ENCODE measurements around the gene TUBA1C.
A peak's percentile ranks its signal among the peaks of the same experiment; 100 is the strongest.

The TUBA1C gene

GRCh38 chr12:49225576-49226166 is 39.2 kb upstream of the TUBA1C start (continued):
- no peak for TF ChIP-seq ZNF24 (tag by site-specific recombination; IDR thresholded peaks at IDR 0.05)
- no peak for TF ChIP-seq ZNF280D (tag by site-specific recombination; IDR thresholded peaks at IDR 0.05)
- no peak for TF ChIP-seq ZNF37A (tag by site-specific recombination; IDR thresholded peaks at IDR 0.05)
- TF ChIP-seq PBX3 (CRISPR knock-in tag; IDR thresholded peaks at IDR 0.05) = no peak
- TF ChIP-seq ZFP69B (tag by site-specific recombination; IDR thresholded peaks at IDR 0.05) = no peak

GRCh38 chr12:49227713-49228112 is 37.2 kb upstream of the TUBA1C start:
- Histone ChIP-seq H3K27ac (ENCODE audit: extremely low read depth, low read depth, low read length) (no peak overlapping the region), H3K4me1 (ENCODE audit: control insufficient read depth, insufficient read depth, low read length) (peaks cover 2% of the 10 kb centered on the region; the same call in 1 of the 2 replicates), H3K4me3 (ENCODE audit: low read depth, low read length) (no peak overlapping the region), H3K36me3 (ENCODE audit: control insufficient read depth in 2 of 2, insufficient read depth in 1 of 2, low read length in 2 of 2) (no peaks in the 10 kb centered on the region), H3K9me3 (ENCODE audit: control insufficient read depth, insufficient read depth, low read depth, low read length) (no peaks in the 10 kb centered on the region)
- ChIA-PET CTCF (interaction anchor here (1.0 kb wide), 1 partner anchor 139 kb away, joined by 3 read pairs; no protein-coding TSS in a partner anchor), POLR2A (interaction anchor here (2.0 to 5.9 kb wide), 2 partner anchors 39 to 97 kb away, joined by 6 to 27 read pairs; partner anchors contain the start of genes TUBA1A and TUBA1B)
- TF ChIP-seq ZBTB48 (tag by site-specific recombination; IDR thresholded peaks at IDR 0.05) = no peak
- TF ChIP-seq ZBTB26 (tag by site-specific recombination; optimal IDR thresholded peaks at IDR 0.05) = no peak
- no peak for TF ChIP-seq IKZF3 (tag by site-specific recombination; IDR thresholded peaks at IDR 0.05)
- no peak for TF ChIP-seq ZNF548 (tag by site-specific recombination; IDR thresholded peaks at IDR 0.05)
- no peak for TF ChIP-seq ZNF404 (tag by site-specific recombination; IDR thresholded peaks at IDR 0.05)
- peak; percentile 24; the same call in 1 of the 2 replicates for TF ChIP-seq ZBTB17 (tag by site-specific recombination; IDR thresholded peaks at IDR 0.05)

- Histone ChIP-seq H3K4me3 (ENCODE audit: low read depth, low read length) (no peak overlapping the region), H3K27ac (ENCODE audit: extremely low read depth, low read depth, low read length) (no peak overlapping the region), H3K4me1 (ENCODE audit: control insufficient read depth, insufficient read depth, low read length) (peaks cover 2% of the 10 kb centered on the region; the same call in 1 of the 2 replicates), H3K9me3 (ENCODE audit: control insufficient read depth, insufficient read depth, low read depth, low read length) (no peaks in the 10 kb centered on the region), H3K36me3 (ENCODE audit: control insufficient read depth in 2 of 2, insufficient read depth in 1 of 2, low read length in 2 of 2) (no peaks in the 10 kb centered on the region)
- ChIA-PET CTCF (no interaction called here), POLR2A (interaction anchor here (0.5 to 2.0 kb wide), 2 partner anchors 40 to 444 kb away, joined by 5 to 6 read pairs; partner anchors contain the start of gene TUBA1A)
- no peak for TF ChIP-seq BCL11B (tag by site-specific recombination; IDR thresholded peaks at IDR 0.05; ENCODE audit: low read depth)
- TF ChIP-seq ZNF830 (tag by site-specific recombination; IDR thresholded peaks at IDR 0.05; ENCODE audit: low read depth) = no peak
- TF ChIP-seq WT1 (tag by site-specific recombination; IDR thresholded peaks at IDR 0.05) = no peak
- peak; percentile 44; the same call in 1 of the 2 replicates for TF ChIP-seq EGR2 (tag by site-specific recombination; IDR thresholded peaks at IDR 0.05; ENCODE audit: low read depth)
- no peak for TF ChIP-seq ZIC2 (tag by site-specific recombination; IDR thresholded peaks at IDR 0.05)
- TF ChIP-seq ZNF664 (tag by site-specific recombination; IDR thresholded peaks at IDR 0.05) = peak; percentile 87
- no peak for TF ChIP-seq ZNF391 (tag by site-specific recombination; IDR thresholded peaks at IDR 0.05; ENCODE audit: borderline replicate concordance, low read depth)
- TF ChIP-seq ZFHX2 (tag by site-specific recombination; conservative IDR thresholded peaks at IDR 0.05) = peak; percentile 27; the same call in 1 of the 2 replicates
- TF ChIP-seq GLI2 (tag by site-specific recombination; IDR thresholded peaks at IDR 0.05; ENCODE audit: borderline replicate concordance, low read depth) = no peak
- TF ChIP-seq ZNF280C (tag by site-specific recombination; IDR thresholded peaks at IDR 0.05) = no peak
- TF ChIP-seq SALL2 (tag by site-specific recombination; IDR thresholded peaks at IDR 0.05; ENCODE audit: borderline replicate concordance) = no peak
- no peak for TF ChIP-seq ZNF837 (tag by site-specific recombination; IDR thresholded peaks at IDR 0.05)
Observed at GRCh38 chr12:49228653-49229052, 36.2 kb upstream of the TUBA1C start.
